CD4-positive, alpha-beta T cell treated with Interferon alpha-2 for 1 hour (primary cell): Measurements from ENCODE around the gene CCDC175.

ENCODE experiments used
- DNase-seq, 2 donors: peaks; one replicate each; pipeline ENCODE4 v3.0.0-alpha.2; 2020 to 2022

The CCDC175 gene

DNA sequence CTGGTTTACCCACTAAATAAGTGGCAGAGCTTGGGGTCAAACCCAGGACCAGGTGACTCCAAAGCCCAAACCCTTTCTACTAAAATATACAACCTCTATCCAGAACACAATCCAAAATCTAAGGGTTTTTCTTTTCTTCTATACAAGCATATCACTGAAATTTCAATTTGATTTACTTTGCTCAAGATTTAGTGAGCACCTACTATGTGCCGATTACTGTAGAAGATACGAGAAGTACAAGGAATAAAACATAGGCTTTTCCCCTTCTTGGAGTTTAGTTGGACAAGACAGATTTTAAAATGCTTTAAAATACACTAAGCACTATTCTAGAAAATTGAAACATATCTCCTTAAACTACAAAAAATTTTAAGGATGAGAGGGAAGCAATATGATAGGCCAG is 95.2 kb downstream of the CCDC175 start:
- DNase-seq: no peak

DNA sequence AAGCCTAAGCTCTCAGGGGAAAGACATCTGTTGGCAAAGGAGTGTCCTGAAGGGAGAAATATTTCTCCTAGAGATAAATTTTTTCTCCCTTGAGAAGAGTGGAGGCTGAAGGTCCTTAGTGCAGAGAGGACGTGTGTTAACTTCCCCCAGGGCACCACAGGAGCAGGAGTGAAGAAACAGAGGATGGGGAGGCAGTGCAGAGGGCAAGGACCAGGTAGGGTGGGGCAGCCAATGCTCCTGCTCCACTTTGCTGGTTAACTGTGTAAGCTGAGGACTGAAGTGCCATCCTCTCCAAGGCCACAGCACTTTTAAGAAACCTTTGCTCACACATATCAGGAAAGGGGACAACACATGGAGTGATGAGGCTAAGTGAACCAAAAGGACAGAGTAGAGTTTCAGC is 96.4 kb downstream of the CCDC175 start:
- no peak for DNase-seq

DNA sequence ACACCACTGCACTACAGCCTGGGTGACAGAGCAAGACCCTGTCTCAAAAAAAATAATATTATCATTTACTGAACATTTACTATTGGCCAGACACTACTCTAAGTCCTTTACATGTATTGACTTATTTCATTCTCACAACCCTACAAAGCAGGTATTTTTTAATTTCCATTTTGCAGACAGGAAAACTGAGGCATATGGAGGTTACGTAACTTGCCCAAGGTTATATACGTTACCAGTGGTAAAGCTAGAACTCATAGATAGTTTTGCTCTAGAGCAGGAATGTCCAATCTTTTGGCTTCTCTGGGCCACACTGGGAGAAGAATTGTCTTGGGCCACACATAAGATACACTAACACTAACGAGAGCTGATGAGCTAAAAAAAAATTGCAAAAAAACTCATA is 98.1 kb downstream of the CCDC175 start:
- DNase-seq: no peak

DNA sequence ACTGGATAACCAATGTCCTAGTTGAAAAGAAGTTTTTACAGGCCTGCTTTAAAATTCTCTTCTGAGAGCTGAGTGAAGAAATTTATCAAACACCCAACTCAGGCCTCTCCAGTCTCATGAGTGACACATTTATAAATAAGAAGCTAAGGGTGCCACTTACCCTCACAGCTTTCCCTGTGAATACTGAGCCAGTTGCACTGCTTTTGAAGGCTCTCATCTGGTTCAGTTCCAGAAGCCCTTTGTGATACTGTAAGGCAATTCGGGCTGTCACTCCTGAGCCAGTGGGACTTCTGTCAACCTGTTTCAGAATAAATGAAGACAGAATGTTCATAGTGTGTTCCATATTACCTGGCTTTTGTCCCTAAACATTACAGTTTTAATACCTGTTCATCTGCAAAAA is 100.9 kb downstream of the CCDC175 start:
- no peak for DNase-seq

DNA sequence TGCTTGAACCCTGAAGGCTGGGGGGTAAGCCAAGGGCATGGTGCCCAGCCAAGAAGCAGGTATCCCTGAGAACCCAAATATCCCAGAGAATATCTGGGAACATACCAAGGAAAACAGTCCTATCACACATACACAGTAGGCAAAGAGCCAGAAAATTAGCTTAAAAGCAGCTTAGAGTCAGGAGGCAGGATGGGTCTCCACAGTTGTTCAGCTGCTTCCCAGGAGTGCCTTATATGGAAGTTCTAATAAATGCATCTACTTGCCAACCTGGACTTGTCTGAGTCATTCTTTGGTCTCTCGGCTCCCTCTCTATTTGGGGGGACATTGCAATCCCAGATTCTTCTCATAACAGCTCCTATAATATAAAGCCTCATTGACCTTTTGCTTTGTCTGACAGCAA is 102.4 kb downstream of the CCDC175 start:
- no peak for DNase-seq

DNA sequence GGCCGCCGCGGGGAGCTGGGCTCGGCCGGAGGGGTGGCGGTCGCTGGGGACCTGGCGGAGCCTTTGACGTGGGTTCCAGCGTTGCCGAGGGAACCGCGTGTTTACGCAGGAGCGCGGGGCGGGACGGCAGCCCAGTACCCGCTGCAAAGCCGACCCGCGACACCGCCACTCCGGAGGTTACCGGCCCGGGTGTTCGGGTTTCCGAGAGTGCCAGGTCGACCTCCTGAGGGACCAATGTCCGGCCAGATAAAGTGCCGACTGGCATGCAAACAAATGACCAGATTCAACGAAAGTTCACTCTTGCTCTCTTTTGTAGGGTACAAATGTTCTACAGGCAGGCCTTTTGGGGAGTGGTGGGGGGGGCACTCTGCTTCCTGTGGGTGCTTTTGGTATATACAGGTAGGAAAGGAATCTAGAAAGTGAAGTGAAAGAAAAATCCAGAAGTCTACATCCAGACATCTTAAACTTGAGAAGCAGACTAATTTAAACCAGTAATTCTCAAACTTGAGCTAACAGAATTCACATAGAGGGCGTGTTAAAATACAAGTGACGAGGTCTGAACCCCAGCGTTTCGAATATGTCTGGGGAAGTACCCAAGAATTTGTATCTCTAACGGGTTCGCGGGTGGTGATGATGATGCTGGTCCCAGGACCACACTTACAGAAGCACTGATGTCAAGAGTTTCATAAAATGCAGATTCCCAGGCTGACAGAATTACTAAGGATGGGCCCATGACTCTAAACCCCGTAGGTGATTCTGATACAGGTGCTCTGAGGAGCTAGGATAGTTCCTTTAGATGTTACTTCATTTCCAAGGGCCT is 111.1 kb downstream of the CCDC175 start, which contains the start of gene GPR135:
GPR135 (minus strand) TSS at position 65 of the 820 bp plus-strand sequence. CDS start 154 bp downstream, outside the sequence.
- peak; percentile 25 to 32 for DNase-seq

DNA sequence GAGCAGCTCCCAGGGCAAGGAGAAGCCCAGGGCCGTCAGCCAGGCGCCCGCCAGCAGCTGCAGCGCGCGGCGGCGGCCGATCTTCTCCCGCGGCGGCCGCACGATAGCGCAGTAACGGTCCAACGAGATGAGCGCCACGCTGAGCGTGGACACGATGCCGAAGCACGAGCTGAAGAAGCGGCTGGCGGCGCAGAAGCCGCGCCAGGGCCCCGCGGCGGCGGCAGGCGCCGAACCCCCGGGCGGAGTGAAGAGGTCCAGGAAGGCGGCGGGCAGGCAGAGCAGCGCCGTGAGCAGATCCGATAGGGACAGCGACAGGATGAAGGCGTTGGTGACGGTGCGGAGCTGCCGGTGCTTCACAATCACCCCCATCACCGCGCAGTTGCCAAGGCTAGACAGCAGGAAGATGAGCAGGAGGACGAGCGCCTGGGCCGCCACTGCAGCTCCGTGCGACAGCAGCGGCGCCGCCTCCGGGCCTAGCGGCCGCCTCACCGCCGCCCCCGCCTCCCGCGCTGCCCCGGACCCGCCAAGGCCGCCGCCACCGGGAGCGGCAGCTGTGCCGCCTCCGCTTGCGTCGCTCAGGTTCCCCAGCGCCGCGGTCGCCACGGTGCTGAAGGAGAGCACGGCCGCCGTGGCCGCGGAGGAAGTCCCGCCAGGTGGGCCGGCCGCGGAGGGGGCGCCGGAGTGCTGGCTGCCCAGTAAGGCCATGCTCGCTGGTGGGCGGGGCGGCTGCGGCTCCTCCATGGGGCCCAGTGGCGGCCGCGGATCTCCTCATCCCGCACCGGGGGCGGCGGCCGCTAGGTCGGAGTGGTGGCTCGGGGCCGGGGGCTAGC is 111.9 kb downstream of the CCDC175 start:
- DNase-seq: peak; percentile 35 to 61

DNA sequence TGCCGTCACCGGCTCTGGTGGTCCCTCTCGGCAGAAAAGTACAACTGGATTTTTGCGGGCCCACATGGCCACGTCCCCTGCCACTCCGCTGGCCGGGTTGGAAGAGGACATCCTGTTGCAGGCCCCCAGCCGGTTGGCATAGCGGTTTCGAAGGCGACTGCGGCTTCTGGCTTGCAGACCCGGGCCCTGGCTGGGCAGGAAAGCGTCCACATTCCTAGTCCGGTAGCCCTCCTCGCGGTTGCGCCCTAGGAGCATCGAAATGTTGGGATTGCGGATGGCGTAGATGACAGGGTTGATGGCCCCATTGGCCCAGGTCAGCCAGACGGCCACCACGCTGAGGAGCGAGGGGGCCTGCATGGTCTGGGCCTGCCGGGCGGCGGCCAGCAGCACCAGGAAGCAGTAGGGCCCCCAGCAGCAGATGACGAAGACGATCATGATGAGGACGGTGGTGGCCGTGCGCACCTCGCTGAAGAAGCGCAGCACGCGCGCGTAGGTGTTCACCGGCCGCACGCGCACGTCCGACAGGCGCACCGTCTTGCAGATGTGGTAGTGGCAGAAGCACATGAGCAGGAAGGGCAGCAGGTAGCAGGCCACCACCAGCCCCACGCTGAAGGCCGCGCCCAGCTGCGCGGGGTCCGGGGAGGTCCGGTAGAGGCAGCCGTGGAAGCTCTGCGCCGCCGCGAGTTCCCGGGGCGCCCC is 112.7 kb downstream of the CCDC175 start:
- DNase-seq: no peak

DNA sequence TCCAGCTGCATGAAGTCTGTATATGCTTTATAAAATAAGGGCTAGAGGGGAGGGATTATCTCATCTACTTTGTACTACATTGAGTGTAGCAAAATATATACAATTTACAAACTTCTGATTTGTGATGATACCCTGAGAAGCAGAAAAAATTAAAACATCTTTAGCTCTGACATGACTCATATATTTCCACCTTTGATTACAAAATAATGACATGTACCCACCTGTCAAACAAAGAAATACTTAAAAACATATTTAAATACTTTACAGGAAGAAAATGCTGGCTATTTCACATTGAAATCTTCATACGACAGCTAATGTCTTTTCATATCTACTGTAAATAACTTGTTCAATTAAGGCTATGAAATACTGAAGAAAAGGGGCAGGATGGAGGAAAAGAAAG is 114.7 kb downstream of the CCDC175 start:
- no peak for DNase-seq

DNA sequence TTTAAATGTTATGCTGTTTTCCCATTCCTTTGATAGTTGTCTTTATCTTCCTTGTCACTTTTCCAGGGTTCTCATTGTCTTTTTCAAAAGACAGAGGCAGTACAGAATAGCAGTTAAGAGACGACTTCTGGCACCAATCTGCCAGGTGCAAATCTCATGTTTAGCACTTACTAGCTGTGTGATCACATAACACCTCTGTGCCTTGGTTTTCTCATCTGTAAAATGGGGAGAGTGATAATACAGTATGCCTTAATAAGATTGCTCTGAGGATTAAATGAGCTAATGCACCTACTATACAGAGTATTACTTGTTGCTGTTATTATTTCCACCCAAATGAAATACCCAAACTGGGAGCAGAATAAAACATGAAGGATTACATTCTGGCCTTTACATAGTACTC is 116.2 kb downstream of the CCDC175 start:
- no peak for DNase-seq

DNA sequence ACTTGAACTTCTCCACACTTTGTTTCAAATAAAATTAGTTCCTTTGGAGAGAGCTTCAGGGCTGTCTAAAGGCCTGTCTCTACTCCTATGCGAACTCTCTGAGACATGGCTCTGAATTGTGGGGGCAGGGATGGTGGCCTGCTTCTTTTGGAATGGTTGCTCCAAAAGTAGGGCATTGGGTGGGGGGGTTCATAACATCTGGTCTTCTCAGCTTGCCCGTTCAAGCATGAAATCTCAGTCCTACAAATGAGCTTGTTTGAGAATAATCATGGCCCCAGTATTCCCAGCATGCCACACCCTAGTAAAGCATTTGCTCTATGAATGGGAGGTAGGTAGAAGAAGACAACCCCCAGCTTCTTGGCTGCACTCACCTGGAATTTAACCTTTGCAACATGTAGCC is 118.1 kb downstream of the CCDC175 start:
- no peak for DNase-seq

DNA sequence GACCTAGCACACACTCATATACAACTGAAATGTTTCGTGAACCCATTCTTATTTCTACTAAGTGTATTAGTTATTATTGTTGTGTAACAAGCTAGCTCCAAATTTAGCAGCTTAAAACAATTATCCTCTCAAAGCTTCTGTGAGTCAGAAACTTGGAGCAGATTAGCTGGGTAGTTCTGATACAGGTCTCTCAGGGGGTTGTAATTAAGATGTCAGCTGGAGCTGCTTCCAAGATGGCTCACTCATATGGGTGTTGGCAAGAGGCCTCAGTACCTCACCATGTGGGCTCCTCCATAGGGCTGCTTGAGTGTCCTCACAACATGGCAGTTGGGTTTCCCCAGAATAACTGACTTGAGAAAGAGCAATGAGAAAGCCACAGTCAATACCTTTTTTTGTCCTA is 121.2 kb downstream of the CCDC175 start:
- no peak for DNase-seq
